Measurements from ENCODE around the gene RGS19. TPM values are rescaled to one million over a fixed set of nuclear protein-coding genes. Genes with fewer than 3 reads are reported as not detected.

Gene RGS19
- total and polyA plus RNA-seq, 2 donors from 2014 or later, result 6.8 to 20.2 TPM

- Histone ChIP-seq H3K27me3 (ENCODE audit: control insufficient read depth, insufficient read depth, low read length) (no peaks in the 10 kb centered on the region), H3K27ac (ENCODE audit: low read depth in 2 of 2, low read length in 2 of 2) (peak overlapping the region; percentile 65 to 78), H3K9ac (ENCODE audit: low read length in 3 of 3) (peak overlapping the region in 2 of 3 donors; percentile 41 to 73), H3K9me3 (ENCODE audit: control insufficient read depth in 2 of 3, insufficient read depth in 1 of 3, low read length in 3 of 3) (no peaks in the 10 kb centered on the region), H3K4me1 (ENCODE audit: control insufficient read depth in 2 of 3, insufficient read depth in 2 of 3, low read depth in 1 of 3, low read length in 3 of 3) (peaks cover 0 to 19% (median 6%) of the 10 kb centered on the region in 3 donors), H3K36me3 (ENCODE audit: control insufficient read depth in 2 of 3, insufficient read depth in 3 of 3, low read length in 3 of 3) (no peaks in the 10 kb centered on the region), H3K4me3 (ENCODE audit: low read length in 3 of 3) (peak overlapping the region in 2 of 3 donors; percentile 58 to 74)
- TF ChIP-seq CTCF (IDR thresholded peaks at IDR 0.05; ENCODE audit: borderline replicate concordance, extremely low read depth, insufficient read depth), result no peak
- DNase-seq (peak in 1 of 5 donors; percentile 53), FAIRE-seq (no peak)
- intact Hi-C loops (cut with DNase I), result no loop called here
Measured at GRCh38 chr20:64062276-64062595, 17.1 kb downstream of the RGS19 start.

- H3K36me3 ChIP-seq (ENCODE audit: control insufficient read depth in 2 of 3, insufficient read depth in 3 of 3, low read length in 3 of 3), result no peaks in the 10 kb centered on the region
- H3K9ac ChIP-seq (ENCODE audit: low read length in 3 of 3), result no peak overlapping the region
- DNase-seq (no peak), FAIRE-seq (no peak)
- no peaks in the 10 kb centered on the region for H3K27me3 ChIP-seq (ENCODE audit: control insufficient read depth, insufficient read depth, low read length)
- no peak overlapping the region for H3K4me3 ChIP-seq (ENCODE audit: low read length in 3 of 3)
- H3K4me1 ChIP-seq (ENCODE audit: control insufficient read depth in 2 of 3, insufficient read depth in 2 of 3, low read depth in 1 of 3, low read length in 3 of 3), result peaks cover 0 to 22% (median 0%) of the 10 kb centered on the region in 3 donors
- TF ChIP-seq CTCF (IDR thresholded peaks at IDR 0.05; ENCODE audit: borderline replicate concordance, extremely low read depth, insufficient read depth), result no peak
- no peaks in the 10 kb centered on the region for H3K9me3 ChIP-seq (ENCODE audit: control insufficient read depth in 2 of 3, insufficient read depth in 1 of 3, low read length in 3 of 3)
- intact Hi-C loops (cut with DNase I), result loop anchor here (5.0 kb wide), 1 partner anchor 436 kb away; no protein-coding TSS in a partner anchor
- no peak overlapping the region for H3K27ac ChIP-seq (ENCODE audit: low read depth in 2 of 2, low read length in 2 of 2)
Measured at GRCh38 chr20:64058536-64058935, 20.8 kb downstream of the RGS19 start.

DNA sequence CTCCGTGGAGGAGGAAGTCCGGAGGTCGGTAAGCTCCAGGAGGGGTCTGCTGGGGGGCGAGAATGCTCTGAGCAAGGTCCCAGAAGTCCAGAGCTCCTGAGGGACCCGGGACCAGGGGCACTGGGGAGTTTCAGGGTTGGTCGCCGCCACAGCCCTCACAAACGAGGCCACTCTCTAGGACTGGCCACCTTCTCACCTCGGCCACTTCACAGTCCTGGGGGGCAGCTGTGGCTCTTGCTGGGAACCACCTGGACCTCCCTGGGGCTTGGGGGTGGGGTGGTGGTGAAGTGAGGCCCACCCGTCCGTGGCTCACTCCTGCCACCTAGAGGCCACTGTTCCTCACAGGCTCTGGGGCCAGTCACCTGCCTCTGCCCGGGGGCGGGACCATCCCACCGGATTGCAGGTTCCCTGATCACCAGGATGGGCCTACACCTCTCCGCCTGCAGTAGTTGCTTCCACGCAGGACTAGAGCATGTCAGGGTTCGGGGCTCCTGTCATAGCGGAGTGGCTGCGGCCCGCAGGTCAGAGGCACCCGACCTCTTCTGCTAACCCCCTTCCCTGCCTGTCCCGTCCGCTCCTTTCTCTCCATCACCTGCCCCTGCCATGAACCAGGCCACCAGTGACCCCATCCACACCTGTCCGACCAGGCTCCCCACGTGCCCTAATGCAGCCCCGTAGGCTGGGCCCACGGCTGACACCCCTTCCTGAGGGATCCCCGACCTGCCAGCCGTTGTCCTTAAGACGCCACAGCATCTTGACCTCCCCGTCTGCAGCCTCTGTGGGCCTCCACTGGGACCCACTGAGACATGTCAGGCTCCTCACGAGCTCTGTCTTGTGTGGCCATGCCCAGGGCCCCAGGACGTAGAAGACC is 21.5 kb downstream of the RGS19 start:
- DNase-seq (peak in 4 of 5 donors; percentile 82 to 93 (median 89)), FAIRE-seq (no peak)
- Histone ChIP-seq H3K9ac (ENCODE audit: low read length in 3 of 3) (no peak overlapping the region), H3K27me3 (ENCODE audit: control insufficient read depth, insufficient read depth, low read length) (no peaks in the 10 kb centered on the region), H3K27ac (ENCODE audit: low read depth in 2 of 2, low read length in 2 of 2) (peak overlapping the region; percentile 7 to 68), H3K4me1 (ENCODE audit: control insufficient read depth in 2 of 3, insufficient read depth in 2 of 3, low read depth in 1 of 3, low read length in 3 of 3) (peaks cover 0 to 27% (median 0%) of the 10 kb centered on the region in 3 donors), H3K36me3 (ENCODE audit: control insufficient read depth in 2 of 3, insufficient read depth in 3 of 3, low read length in 3 of 3) (no peaks in the 10 kb centered on the region), H3K4me3 (ENCODE audit: low read length in 3 of 3) (peak overlapping the region in 1 of 3 donors; percentile 29), H3K9me3 (ENCODE audit: control insufficient read depth in 2 of 3, insufficient read depth in 1 of 3, low read length in 3 of 3) (no peaks in the 10 kb centered on the region)
- peak; percentile 72 for TF ChIP-seq CTCF (IDR thresholded peaks at IDR 0.05; ENCODE audit: borderline replicate concordance, extremely low read depth, insufficient read depth)
- intact Hi-C loops (cut with DNase I), result loop anchor here (5.0 kb wide), 1 partner anchor 436 kb away; no protein-coding TSS in a partner anchor
